Activated B cell treated with CpG ODN at 0.5 μM for 24 hours (primary cell): ENCODE measurements around the gene HK1. TPM values are rescaled to one million over a fixed set of nuclear protein-coding genes. Genes with fewer than 3 reads are reported as not detected.

Source experiments
- ATAC-seq: fragments of 200-7000 bp; cut with Tn5 transposase; one replicate; pipeline ENCODE4 v1.10.0; 2021; ENCODE audit warnings: low read depth, mild to moderate bottlenecking, moderate library complexity
- CTCF ChIA-PET: fragments of 350-600 bp; sonication (Branson Sonifier 250); formaldehyde crosslinking; loops from one replicate; lab custom pipeline; 2021; ENCODE audit warnings: antibody characterized with exemption; lab: Charles Lee
- POLR2A ChIA-PET: fragments of 350-600 bp; sonication (Branson Sonifier 250); formaldehyde crosslinking; loops from one replicate; lab custom pipeline; 2021; ENCODE audit warnings: antibody characterized with exemption; lab: Charles Lee
- DNase-seq: peaks from one replicate; pipeline ENCODE4 v3.0.0; 2022
- H3K27ac Mint-ChIP-seq: one replicate; pipeline ENCODE4 v1.8.0; 2020; ENCODE audit warnings: mixed read lengths
- H3K27me3 Mint-ChIP-seq: one replicate; pipeline ENCODE4 v1.8.0; 2021; ENCODE audit warnings: mixed read lengths
- H3K36me3 Mint-ChIP-seq: one replicate; pipeline ENCODE4 v1.8.0; 2021; ENCODE audit warnings: low read depth, mixed read lengths
- H3K4me1 Mint-ChIP-seq: one replicate; pipeline ENCODE4 v1.8.0; 2021; ENCODE audit warnings: mixed read lengths
- H3K4me3 Mint-ChIP-seq: one replicate; pipeline ENCODE4 v1.8.0; 2020; ENCODE audit warnings: mild to moderate bottlenecking, mixed read lengths
- H3K9me3 Mint-ChIP-seq: one replicate; pipeline ENCODE4 v1.8.0; 2020; ENCODE audit warnings: mixed read lengths
- CTCF ChIP-seq: fragments of 200-600 bp; IDR thresholded peaks from one replicate; pipeline ENCODE4 v1.8.0; 2022; ENCODE audit warnings: antibody characterized with exemption, mild to moderate bottlenecking
- intact Hi-C: fragments of 100-400 bp; cut with micrococcal nuclease; formaldehyde crosslinking; loops from one replicate; pipeline ENCODE4 v1.15.1; 2024
- total RNA-seq: library from RNA; stranded (reverse); gene quantifications from 2 replicates; pipeline ENCODE4 v1.2.3, GENCODE V29; 2022

HK1 gene
- total RNA-seq, 1 donor from 2014 or later, result 47.2 TPM

GRCh38 chr10:69253171-69253570 lies 25.1 kb upstream of the HK1 start:
- ChIA-PET CTCF (interaction anchor here (1.4 kb wide), 1 partner anchor 16 kb away, joined by 3 read pairs; no protein-coding TSS in a partner anchor), POLR2A (no interaction called here)
- no peak for ATAC-seq
- intact Hi-C loops, result no loop called here
- TF ChIP-seq CTCF, result no peak
- no peaks in the 10 kb centered on the region for H3K4me1 Mint-ChIP-seq
- H3K4me3 Mint-ChIP-seq, result no peak overlapping the region
- DNase-seq, result no peak
- H3K27ac Mint-ChIP-seq, result no peak overlapping the region
- H3K9me3 Mint-ChIP-seq, result no peaks in the 10 kb centered on the region
- H3K36me3 Mint-ChIP-seq, result no peaks in the 10 kb centered on the region
- H3K27me3 Mint-ChIP-seq, result no peaks in the 10 kb centered on the region

GRCh38 chr10:69254877-69255276 lies 23.4 kb upstream of the HK1 start:
- Mint-ChIP-seq H3K4me3 (no peak overlapping the region), H3K27ac (no peak overlapping the region), H3K27me3 (no peaks in the 10 kb centered on the region), H3K36me3 (no peaks in the 10 kb centered on the region), H3K9me3 (peaks cover 4% of the 10 kb centered on the region), H3K4me1 (no peaks in the 10 kb centered on the region)
- DNase-seq (no peak), ATAC-seq (no peak)
- intact Hi-C loops, result no loop called here
- ChIA-PET POLR2A (no interaction called here), CTCF (no interaction called here)
- TF ChIP-seq CTCF, result no peak

DNA sequence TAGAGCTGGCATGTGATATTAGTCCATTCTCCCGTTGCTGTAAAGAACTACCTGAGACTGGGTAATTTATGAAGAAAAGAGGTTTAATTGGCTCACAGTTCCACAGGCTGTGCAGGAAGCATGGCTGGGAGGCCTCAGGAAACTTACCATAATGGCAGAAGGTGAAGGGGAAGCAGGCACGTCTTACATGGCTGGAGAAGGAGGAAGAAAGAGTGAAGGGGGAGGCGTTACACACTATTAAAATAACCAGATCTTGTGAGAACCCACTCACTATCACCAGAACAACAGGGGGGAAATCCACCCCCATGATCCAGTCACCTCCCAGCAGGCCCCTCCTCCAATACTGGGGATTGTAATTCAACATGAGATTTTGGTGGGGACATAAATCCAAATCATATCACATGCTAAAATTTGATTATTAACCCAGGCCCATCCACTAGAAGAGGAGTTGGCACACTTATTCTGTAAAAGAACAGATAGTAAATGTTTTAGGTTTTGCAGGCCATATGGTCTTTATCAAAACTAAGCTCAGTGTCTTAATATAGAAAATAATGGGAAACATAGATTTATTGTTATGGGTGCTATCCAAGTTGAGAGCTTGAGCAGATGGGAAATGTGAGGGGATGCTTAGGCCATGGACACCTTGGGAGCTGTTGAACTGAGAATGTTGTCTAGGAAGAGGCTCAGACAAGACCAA lies 18.6 kb upstream of the HK1 start:
- Mint-ChIP-seq H3K27ac (no peak overlapping the region), H3K9me3 (peaks cover 6% of the 10 kb centered on the region), H3K4me3 (no peak overlapping the region), H3K4me1 (no peaks in the 10 kb centered on the region), H3K36me3 (no peaks in the 10 kb centered on the region), H3K27me3 (no peaks in the 10 kb centered on the region)
- TF ChIP-seq CTCF, result no peak
- intact Hi-C loops, result no loop called here
- DNase-seq, result no peak
- ChIA-PET CTCF (no interaction called here), POLR2A (no interaction called here)
- ATAC-seq, result no peak

GRCh38 chr10:69261184-69261583 lies 17.1 kb upstream of the HK1 start:
- peaks cover 6% of the 10 kb centered on the region for H3K9me3 Mint-ChIP-seq
- intact Hi-C loops, result no loop called here
- H3K27me3 Mint-ChIP-seq, result peaks cover 2% of the 10 kb centered on the region
- H3K36me3 Mint-ChIP-seq, result no peaks in the 10 kb centered on the region
- ChIA-PET CTCF (no interaction called here), POLR2A (no interaction called here)
- no peaks in the 10 kb centered on the region for H3K4me1 Mint-ChIP-seq
- H3K4me3 Mint-ChIP-seq, result no peak overlapping the region
- DNase-seq, result no peak
- no peak overlapping the region for H3K27ac Mint-ChIP-seq
- no peak for ATAC-seq
- TF ChIP-seq CTCF, result no peak

- peaks cover 2% of the 10 kb centered on the region for H3K27me3 Mint-ChIP-seq
- H3K4me1 Mint-ChIP-seq, result no peaks in the 10 kb centered on the region
- ChIA-PET POLR2A (no interaction called here), CTCF (no interaction called here)
- intact Hi-C loops, result no loop called here
- H3K9me3 Mint-ChIP-seq, result peaks cover 6% of the 10 kb centered on the region
- no peaks in the 10 kb centered on the region for H3K36me3 Mint-ChIP-seq
- DNase-seq, result no peak
- no peak overlapping the region for H3K27ac Mint-ChIP-seq
- no peak for ATAC-seq
- TF ChIP-seq CTCF, result no peak
- no peak overlapping the region for H3K4me3 Mint-ChIP-seq
These were observed 16.0 kb upstream of the HK1 start for GRCh38 chr10:69262292-69262751.
